Esophagus mucosa (tissue), 1 donor: ENCODE measurements around the gene IGFLR1. TPM values are rescaled to one million over a fixed set of nuclear protein-coding genes. Genes with fewer than 3 reads are reported as not detected.
A peak's percentile ranks its signal among the peaks of the same experiment; 100 is the strongest.
"Not testable (repeated sequence)": the region's sequence is repeated elsewhere in the genome, so short reads cannot be mapped to it uniquely, and the experiment has no call there.

Experiments used
- ATAC-seq: fragments of 200-7000 bp; cut with Tn5 transposase; one replicate; pipeline ENCODE4 v1.9.1; 2020
- total RNA-seq: library from RNA; stranded (reverse); gene quantifications from one replicate; pipeline ENCODE4 v1.2.4, GENCODE V29; 2023
- donor health status: DM: yes; HTN: yes; CAD: no.

IGFLR1 gene
- total RNA-seq, 1 donor from 2014 or later = 2.4 TPM

GRCh38 chr19:35739275-35740107 is 2.8 kb downstream of the IGFLR1 start:
- ATAC-seq = no peak

DNA sequence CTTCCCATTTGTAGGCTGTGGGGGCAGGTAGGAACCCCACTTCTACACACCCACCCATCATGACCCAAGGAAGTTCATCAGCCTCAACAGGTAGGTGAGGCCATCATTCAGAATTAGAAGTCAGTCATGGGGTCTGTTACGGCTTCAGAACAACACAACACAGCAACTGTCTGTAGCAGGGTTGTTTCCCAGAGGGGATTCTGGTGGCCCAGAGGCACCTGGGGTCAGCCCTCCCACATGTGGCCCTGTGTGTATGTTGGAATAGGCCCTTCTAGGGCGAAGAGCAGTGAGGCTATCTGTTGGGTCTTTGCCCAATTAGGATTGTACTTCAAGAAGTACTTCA is 3.4 kb downstream of the IGFLR1 start:
- no peak for ATAC-seq

DNA sequence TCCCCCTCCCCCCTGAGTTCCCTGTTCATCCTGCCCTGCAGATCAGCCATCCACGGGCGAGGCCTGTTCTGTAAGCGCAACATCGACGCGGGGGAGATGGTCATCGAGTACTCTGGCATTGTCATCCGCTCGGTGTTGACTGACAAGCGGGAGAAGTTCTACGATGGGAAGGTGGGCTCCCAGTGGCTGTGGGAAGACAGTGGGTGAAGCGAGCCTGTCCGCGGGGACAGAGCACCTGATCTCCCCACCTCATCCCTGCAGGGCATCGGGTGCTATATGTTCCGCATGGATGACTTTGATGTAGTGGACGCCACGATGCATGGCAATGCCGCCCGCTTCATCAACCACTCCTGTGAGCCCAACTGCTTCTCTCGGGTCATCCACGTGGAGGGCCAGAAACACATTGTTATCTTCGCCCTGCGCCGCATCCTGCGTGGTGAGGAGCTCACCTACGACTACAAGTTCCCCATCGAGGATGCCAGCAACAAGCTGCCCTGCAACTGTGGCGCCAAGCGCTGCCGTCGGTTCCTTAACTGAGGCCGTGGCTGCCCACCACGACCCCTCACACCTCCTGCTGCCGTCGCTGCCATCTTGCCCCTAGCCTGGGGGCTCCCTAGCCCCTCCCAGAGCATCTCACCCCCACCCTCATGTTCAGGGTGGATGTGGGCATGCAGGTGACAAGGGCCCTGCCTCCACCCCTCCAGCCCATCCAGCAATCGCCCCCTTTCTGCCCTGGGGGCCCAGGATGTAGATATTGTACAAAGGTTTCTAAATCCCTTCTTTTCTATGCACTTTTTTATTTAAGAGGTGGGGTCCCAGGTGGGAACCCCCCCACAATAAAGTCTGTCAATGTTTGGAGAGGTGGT is 4.0 kb downstream of the IGFLR1 start:
- no peak for ATAC-seq

GRCh38 chr19:35736913-35737886 is 5.1 kb downstream of the IGFLR1 start:
- ATAC-seq = no peak

DNA sequence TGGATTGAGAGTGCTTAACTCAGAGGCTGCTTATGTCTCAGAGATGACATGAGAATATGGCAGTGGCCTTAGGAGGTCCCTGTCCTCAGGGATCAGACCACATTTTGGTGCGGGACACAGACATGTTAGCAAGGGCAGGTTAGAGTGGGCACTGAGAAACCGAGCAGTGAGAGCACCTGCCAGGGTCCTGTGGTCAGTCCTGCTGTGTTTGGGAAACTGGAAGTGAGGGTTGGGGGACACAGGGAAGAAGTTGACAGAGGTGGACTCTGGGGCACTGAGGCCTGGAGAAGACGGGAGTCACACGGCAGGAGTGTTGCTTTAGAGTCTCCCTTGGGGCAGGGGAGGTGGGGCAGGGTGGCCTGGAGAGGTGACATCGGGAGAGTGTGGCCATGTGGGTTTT is 7.4 kb downstream of the IGFLR1 start:
- ATAC-seq = no peak

GRCh38 chr19:35734273-35734672 is 8.0 kb downstream of the IGFLR1 start:
- ATAC-seq = no peak

GRCh38 chr19:35733180-35734125 is 8.8 kb downstream of the IGFLR1 start:
- no peak for ATAC-seq

- no peak for ATAC-seq
Observed at GRCh38 chr19:35732540-35733179, 9.6 kb downstream of the IGFLR1 start.

DNA sequence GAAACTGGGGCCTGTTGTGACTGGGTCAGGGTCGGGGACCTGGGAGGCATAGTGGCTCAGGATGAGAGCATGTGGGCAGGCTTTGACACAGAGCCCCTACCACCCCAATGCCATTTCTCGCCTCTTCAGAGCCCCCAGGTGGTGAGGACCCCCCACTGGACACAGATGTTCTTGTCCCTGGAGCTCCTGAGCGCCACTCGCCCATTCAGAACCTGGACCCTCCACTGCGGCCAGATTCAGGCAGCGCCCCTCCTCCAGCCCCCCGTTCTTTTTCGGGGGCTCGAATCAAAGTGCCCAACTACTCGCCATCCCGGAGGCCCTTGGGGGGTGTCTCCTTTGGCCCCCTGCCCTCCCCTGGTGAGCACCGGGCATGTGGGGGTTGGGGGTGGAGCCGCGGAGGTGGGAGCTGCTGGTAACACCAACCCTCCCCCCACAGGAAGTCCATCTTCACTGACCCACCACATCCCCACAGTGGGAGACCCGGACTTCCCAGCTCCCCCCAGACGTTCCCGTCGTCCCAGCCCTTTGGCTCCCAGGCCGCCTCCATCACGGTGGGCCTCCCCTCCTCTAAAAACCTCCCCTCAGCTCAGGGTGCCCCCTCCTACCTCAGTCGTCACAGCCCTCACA is 10.4 kb downstream of the IGFLR1 start:
- ATAC-seq = no peak

DNA sequence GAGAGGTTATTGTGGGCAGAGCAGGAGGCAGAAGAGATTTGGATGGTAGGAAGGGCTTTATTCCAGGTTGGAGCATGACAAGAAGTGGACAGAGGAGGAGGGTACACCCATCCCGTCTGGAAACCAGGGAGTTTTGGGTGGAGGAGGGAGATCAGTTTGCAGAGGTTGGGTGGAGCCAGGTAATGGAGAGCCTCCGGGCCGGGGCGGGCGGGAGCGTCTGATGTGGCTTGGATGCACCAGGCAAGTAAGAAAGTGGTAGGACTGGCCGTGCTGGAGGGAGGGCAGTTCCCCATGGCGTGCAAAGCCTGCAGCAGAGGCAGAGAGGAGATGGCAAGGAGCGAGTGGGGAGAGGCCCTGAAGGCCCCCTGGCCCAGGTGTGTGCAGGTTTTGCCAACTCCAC is 10.9 kb downstream of the IGFLR1 start:
- ATAC-seq = peak; percentile 80

DNA sequence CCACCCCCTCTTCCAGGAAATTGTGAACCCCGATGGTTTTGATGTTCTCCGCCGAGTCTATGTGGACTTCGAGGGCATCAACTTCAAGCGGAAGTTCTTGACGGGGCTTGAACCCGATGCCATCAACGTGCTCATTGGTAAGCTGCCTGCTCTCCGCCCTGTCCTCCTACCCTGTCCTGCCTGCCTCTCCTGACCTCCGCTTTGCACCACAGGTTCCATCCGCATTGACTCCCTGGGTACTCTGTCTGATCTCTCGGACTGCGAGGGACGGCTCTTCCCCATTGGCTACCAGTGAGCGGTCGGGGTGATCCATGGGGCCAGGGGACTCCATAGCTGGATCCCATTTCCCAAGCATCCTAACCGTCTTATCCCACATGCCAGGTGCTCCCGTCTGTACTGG is 11.9 kb downstream of the IGFLR1 start:
- ATAC-seq = no peak

GRCh38 chr19:35729763-35730162 is 12.5 kb downstream of the IGFLR1 start:
- ATAC-seq = no peak

- ATAC-seq = no peak
Observed at GRCh38 chr19:35729021-35729420, 13.2 kb downstream of the IGFLR1 start.

GRCh38 chr19:35727956-35728706 is 14.1 kb downstream of the IGFLR1 start:
- no peak for ATAC-seq

GRCh38 chr19:35727053-35727955 is 14.9 kb downstream of the IGFLR1 start:
- no peak for ATAC-seq

GRCh38 chr19:35725216-35725861 is 16.9 kb downstream of the IGFLR1 start:
- ATAC-seq = no peak

DNA sequence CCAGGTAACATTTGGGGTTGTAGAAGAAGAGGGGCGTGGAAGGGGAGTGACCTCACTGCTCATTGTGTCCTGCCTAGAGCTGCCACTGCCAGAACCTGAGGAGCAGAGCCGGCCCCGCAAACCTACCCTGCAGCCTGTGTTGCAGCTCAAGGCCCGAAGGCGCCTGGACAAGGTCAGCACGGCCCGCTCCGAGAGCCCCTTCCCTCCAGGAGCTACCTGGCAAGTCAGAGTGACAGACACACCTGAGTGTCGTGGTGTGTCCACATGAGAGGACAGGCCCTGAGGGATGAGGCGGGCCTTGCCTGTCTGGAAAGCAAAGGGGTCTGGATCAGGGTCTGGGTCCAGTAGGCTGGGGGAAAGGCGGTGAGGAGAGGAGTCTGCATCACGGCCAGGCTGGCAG is 17.7 kb downstream of the IGFLR1 start:
- ATAC-seq = no peak

DNA sequence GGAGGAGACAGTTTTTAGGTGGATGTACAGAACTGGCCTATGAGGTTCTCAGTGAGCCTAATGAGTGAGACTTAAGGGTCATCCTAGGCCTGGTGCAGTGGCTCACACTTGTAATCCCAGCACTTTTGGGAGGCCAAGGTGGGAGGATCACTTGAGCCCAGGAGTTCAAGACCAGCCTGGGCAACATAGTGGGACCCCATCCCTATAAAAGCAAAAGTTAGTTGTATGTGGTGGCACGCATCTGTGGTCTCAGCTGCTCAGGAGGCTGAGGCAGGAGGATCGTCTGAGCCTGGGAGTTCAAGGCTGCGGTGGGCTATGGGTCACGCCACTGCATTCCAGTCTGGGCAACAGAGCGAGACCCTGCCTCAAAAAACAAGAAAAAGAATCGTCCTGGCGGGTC is 18.1 kb downstream of the IGFLR1 start:
- ATAC-seq = not testable (repeated sequence)
